GM23248 (cell line): ENCODE data around the gene FUT8. TPM values are rescaled to one million over a fixed set of nuclear protein-coding genes. Genes with fewer than 3 reads are reported as not detected.
A peak's percentile ranks its signal among the peaks of the same experiment; 100 is the strongest.

Source experiments
- DNase-seq: peaks from one replicate; pipeline ENCODE4 v3.0.0-alpha.2; 2015
- H2AFZ ChIP-seq: fragments of 200-600 bp; sonication (generic); 2 replicates; pipeline ENCODE4 v1.6.1; 2016; ENCODE audit warnings: antibody characterized with exemption
- H3F3A ChIP-seq: fragments of 200-600 bp; sonication (generic); 2 replicates; pipeline ENCODE4 v1.6.1; 2016; ENCODE audit warnings: mild to moderate bottlenecking, antibody characterized with exemption, mixed run types; ENCODE audit not compliant: insufficient read depth
- H3K27ac ChIP-seq: fragments of 200-600 bp; sonication (generic); 2 replicates; pipeline ENCODE4 v1.5.1; 2016; ENCODE audit warnings: mild to moderate bottlenecking
- H3K27me3 ChIP-seq: fragments of 200-600 bp; sonication (generic); replicated peaks from 2 replicates; pipeline ENCODE4 v1.6.1; 2016; ENCODE audit warnings: mild to moderate bottlenecking; ENCODE audit not compliant: insufficient read depth
- H3K36me3 ChIP-seq: fragments of 200-600 bp; sonication (generic); 2 replicates; pipeline ENCODE4 v1.6.1; 2016; ENCODE audit warnings: low read depth, mild to moderate bottlenecking
- H3K4me1 ChIP-seq: fragments of 200-600 bp; sonication (generic); 2 replicates; pipeline ENCODE4 v1.6.1; 2016; ENCODE audit warnings: mild to moderate bottlenecking; ENCODE audit not compliant: insufficient read depth
- H3K4me2 ChIP-seq: fragments of 200-600 bp; sonication (generic); one replicate; pipeline ENCODE4 v1.6.1; 2016; ENCODE audit warnings: mild to moderate bottlenecking; ENCODE audit not compliant: unreplicated experiment
- H3K4me3 ChIP-seq: fragments of 200-600 bp; sonication (generic); 2 replicates; pipeline ENCODE4 v1.5.1; 2016; ENCODE audit warnings: mild to moderate bottlenecking
- H3K79me2 ChIP-seq: fragments of 200-600 bp; sonication (generic); 2 replicates; pipeline ENCODE4 v1.6.1; 2016; ENCODE audit warnings: mild to moderate bottlenecking; ENCODE audit not compliant: insufficient read depth
- H3K9ac ChIP-seq: fragments of 200-600 bp; sonication (generic); 2 replicates; pipeline ENCODE4 v1.6.1; 2016; ENCODE audit warnings: mild to moderate bottlenecking
- H3K9me2 ChIP-seq: fragments of 200-600 bp; sonication (generic); 2 replicates; pipeline ENCODE4 v1.6.1; 2016; ENCODE audit warnings: mixed run types, mild to moderate bottlenecking, moderate library complexity; ENCODE audit not compliant: insufficient read depth
- H3K9me3 ChIP-seq: fragments of 200-600 bp; sonication (generic); one replicate; pipeline ENCODE4 v1.6.1; 2017; ENCODE audit warnings: low read depth
- H4K20me1 ChIP-seq: fragments of 200-600 bp; sonication (generic); 2 replicates; pipeline ENCODE4 v1.6.0; 2016; ENCODE audit not compliant: insufficient read depth
- EZH2 ChIP-seq: fragments of 200-600 bp; sonication (generic); IDR thresholded peaks from 2 replicates; pipeline ENCODE4 v1.6.1; 2018; ENCODE audit warnings: antibody characterized with exemption, mild to moderate bottlenecking; ENCODE audit not compliant: insufficient read depth, poor library complexity, severe bottlenecking
- EZH2phosphoT487 ChIP-seq: fragments of 200-600 bp; sonication (generic); IDR thresholded peaks from 2 replicates; pipeline ENCODE4 v1.6.1; 2018; ENCODE audit warnings: antibody characterized with exemption, moderate library complexity, mild to moderate bottlenecking, low read depth; ENCODE audit not compliant: insufficient read depth
- WGBS, 2 experiments: methylation state at CpG; one replicate each; pipeline ENCODE4 v1.1.6; 2015 to 2017; ENCODE audit warnings: low lambda C conversion rate in 2 of 2, low coverage in 1 of 2; ENCODE audit errors: missing lambda C conversion rate in 2 of 2; 5-methylcytosine and 5-hydroxymethylcytosine counted together
- in situ Hi-C: fragments of 300-500 bp; cut with MboI; formaldehyde crosslinking; loops from 2 replicates; pipeline ENCODE4 v1.15.0; 2020
- polyA plus RNA-seq: library from polyadenylated mRNA; unstranded; fragments of >200 nt; fragmentation: Nextera tagmentation; extraction: Ambion mirVana; gene quantifications from 2 replicates; pipeline ENCODE4 v1.2.1, GENCODE V29; 2016
- total RNA-seq: library from RNA; depleted of rRNA; stranded (reverse); fragments of >200 nt; shearing (Covaris generic); gene quantifications from 2 replicates; pipeline ENCODE4 v1.2.3, GENCODE V29; 2014

Gene FUT8
- total and polyA plus RNA-seq, 2 experiments from 2014 or later = 40.0 to 60.6 TPM

DNA sequence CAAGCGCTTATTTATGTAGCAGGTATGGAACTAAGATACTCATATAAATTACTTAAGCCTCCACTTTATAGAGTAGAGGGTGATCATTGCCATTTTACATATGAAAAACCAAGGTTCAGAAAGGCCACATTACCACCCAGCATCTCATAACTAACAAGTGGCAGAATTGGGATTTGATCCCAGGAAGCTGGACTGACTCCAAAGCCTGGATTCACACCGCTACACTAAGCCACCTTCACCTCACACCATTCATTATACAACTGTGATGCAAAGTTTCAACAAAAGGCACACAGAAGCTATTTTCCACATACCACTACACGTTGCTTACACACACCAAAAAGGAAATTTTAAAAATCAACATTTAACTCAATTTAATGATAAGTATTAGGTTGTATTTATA, 370.6 kb downstream of the FUT8 start:
- TF ChIP-seq EZH2phosphoT487 (no peak), EZH2 (no peak)
- no peaks in the 10 kb centered on the region for H4K20me1 ChIP-seq
- H3K9me3 ChIP-seq = no peaks in the 10 kb centered on the region
- in situ Hi-C loops = no loop called here
- H3K27me3 ChIP-seq = 0 out of 2 replicates have a peak, but pooled peaks cover 14% of the 10 kb centered on the region
- H3F3A ChIP-seq = no peaks in the 10 kb centered on the region
- H3K4me2 ChIP-seq = no peak overlapping the region
- DNase-seq = no peak
- no peaks in the 10 kb centered on the region for H3K79me2 ChIP-seq
- 59 to 78% methylated on average over 3 of the region's 3 CpGs for WGBS, 2 experiments
- no peak overlapping the region for H2AFZ ChIP-seq
- no peaks in the 10 kb centered on the region for H3K4me1 ChIP-seq
- H3K9ac ChIP-seq = no peak overlapping the region
- H3K27ac ChIP-seq = no peak overlapping the region
- H3K9me2 ChIP-seq = no peaks in the 10 kb centered on the region
- H3K4me3 ChIP-seq = no peak overlapping the region
- H3K36me3 ChIP-seq = no peaks in the 10 kb centered on the region

DNA sequence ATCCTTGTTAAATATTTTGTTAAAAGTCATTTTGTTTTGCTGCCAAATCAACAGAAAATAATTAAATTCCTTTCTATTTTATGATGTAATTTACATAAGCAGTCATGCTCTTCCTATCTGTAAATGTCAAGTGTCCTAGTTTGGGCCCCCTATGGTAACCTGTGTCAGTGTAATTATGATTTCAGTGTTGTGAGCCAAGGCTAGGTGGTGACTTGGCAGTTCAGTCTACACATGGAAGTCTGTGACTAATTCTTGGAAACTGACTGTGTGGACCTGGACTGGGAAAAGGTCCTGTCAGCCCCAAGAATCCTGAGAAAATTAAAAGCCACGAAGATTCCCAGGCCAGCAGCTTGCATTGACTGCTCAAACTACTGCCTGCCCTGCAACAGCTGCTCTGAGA, 371.0 kb downstream of the FUT8 start:
- Histone ChIP-seq H2AFZ (no peak overlapping the region), H3K4me2 (no peak overlapping the region), H3K9me2 (no peaks in the 10 kb centered on the region), H3F3A (no peaks in the 10 kb centered on the region), H3K27me3 (0 out of 2 replicates have a peak, but pooled peaks cover 10% of the 10 kb centered on the region), H3K9ac (no peak overlapping the region), H3K9me3 (no peaks in the 10 kb centered on the region), H3K4me1 (no peaks in the 10 kb centered on the region), H3K36me3 (no peaks in the 10 kb centered on the region), H3K79me2 (no peaks in the 10 kb centered on the region), H4K20me1 (no peaks in the 10 kb centered on the region), H3K27ac (no peak overlapping the region), H3K4me3 (no peak overlapping the region)
- in situ Hi-C loops = no loop called here
- 0 to 14% methylated on average over 1 of the region's 1 CpG for WGBS, 2 experiments
- TF ChIP-seq EZH2 (no peak), EZH2phosphoT487 (no peak)
- DNase-seq = peak; percentile 14

DNA sequence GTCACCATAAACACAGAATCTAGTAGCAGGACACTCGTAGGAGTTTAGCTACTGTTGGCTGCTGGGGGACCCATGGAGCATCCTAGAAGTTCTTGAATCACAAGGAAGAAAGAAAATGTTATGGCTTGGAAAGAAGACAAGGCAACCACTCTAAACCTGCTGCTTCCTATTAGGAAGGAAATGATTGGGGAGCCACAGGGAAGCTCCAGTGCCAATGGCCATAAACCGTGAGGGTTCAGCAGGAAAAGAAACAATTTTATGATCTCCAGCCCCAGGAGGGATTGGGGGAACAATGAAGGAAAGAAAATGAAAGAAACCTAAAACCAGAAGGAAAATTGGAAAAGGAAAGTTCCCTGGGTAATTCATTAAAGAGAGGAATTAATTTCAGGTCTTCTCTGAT, 372.0 kb downstream of the FUT8 start:
- Histone ChIP-seq H3K27me3 (no peaks in the 10 kb centered on the region), H4K20me1 (no peaks in the 10 kb centered on the region), H3K9me2 (no peaks in the 10 kb centered on the region), H3K4me1 (no peaks in the 10 kb centered on the region), H3K36me3 (no peaks in the 10 kb centered on the region), H3K9ac (no peak overlapping the region), H3K4me2 (no peak overlapping the region), H3K4me3 (no peak overlapping the region), H3F3A (no peaks in the 10 kb centered on the region), H3K27ac (no peak overlapping the region), H3K79me2 (no peaks in the 10 kb centered on the region), H2AFZ (no peak overlapping the region), H3K9me3 (no peaks in the 10 kb centered on the region)
- DNase-seq = no peak
- 23 to 36% methylated on average over 2 of the region's 2 CpGs for WGBS, 2 experiments
- no peak for TF ChIP-seq EZH2phosphoT487
- in situ Hi-C loops = no loop called here

DNA sequence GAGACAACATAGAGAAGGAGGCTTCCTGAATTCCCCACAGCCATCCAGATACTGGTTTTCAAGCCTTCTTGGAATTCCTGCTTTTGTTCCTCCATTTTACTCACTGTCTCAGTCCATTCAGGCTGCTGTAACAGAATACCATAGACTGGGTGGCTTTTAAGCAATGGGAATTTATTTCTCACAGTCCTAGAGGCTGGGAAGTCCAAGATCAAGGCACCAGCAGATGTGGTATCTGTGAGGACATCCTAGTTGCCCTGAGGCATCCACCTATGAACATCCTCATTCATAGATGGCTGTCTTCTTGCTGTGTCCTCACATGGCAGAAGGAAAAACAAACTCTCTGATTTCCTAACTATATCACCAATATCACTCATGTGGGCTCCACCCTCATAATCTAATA, 374.9 kb downstream of the FUT8 start:
- no peak for TF ChIP-seq EZH2phosphoT487
- TF ChIP-seq EZH2 = no peak
- H3K27ac ChIP-seq = no peak overlapping the region
- no peaks in the 10 kb centered on the region for H3K9me3 ChIP-seq
- no peaks in the 10 kb centered on the region for H3K79me2 ChIP-seq
- H2AFZ ChIP-seq = no peak overlapping the region
- no peaks in the 10 kb centered on the region for H3K9me2 ChIP-seq
- in situ Hi-C loops = no loop called here
- no peak for DNase-seq
- H4K20me1 ChIP-seq = no peaks in the 10 kb centered on the region
- H3K4me2 ChIP-seq = no peak overlapping the region
- no peaks in the 10 kb centered on the region for H3F3A ChIP-seq
- H3K36me3 ChIP-seq = no peaks in the 10 kb centered on the region
- no peak overlapping the region for H3K9ac ChIP-seq
- no peaks in the 10 kb centered on the region; the same call in 1 of the 2 replicates for H3K4me1 ChIP-seq
- H3K4me3 ChIP-seq = no peak overlapping the region
- no peaks in the 10 kb centered on the region for H3K27me3 ChIP-seq

DNA sequence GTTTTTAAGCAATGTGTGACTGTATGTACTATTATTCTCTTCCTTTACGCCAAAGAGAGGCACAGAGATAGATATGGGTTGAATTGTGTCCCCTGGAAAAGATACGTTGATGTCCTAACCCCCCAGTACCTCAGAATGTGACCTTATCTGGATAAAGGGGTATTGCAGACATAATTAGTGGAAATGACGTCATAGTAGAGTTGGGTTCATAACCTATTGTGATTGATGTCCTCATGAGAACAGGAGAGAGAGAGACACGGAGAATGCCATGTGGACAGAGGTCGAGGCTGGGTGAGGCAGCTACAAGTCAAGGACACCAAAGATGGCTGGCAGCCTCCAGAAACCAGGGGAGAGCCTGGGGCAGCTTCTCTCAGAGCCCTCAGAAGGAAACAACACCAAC, 376.3 kb downstream of the FUT8 start:
- Histone ChIP-seq H4K20me1 (no peaks in the 10 kb centered on the region), H3K27ac (no peak overlapping the region), H3K27me3 (no peaks in the 10 kb centered on the region), H3K4me2 (no peak overlapping the region), H3F3A (no peaks in the 10 kb centered on the region), H3K9ac (no peak overlapping the region), H3K79me2 (no peaks in the 10 kb centered on the region), H3K4me3 (no peak overlapping the region), H3K4me1 (no peaks in the 10 kb centered on the region; the same call in 1 of the 2 replicates), H2AFZ (no peak overlapping the region), H3K36me3 (no peaks in the 10 kb centered on the region), H3K9me3 (no peaks in the 10 kb centered on the region), H3K9me2 (no peaks in the 10 kb centered on the region)
- in situ Hi-C loops = no loop called here
- no peak for DNase-seq
- 78 to 86% methylated on average over 5 of the region's 5 CpGs for WGBS, 2 experiments
- TF ChIP-seq EZH2 = no peak
- no peak for TF ChIP-seq EZH2phosphoT487
